Measurements from ENCODE around the gene MRE11. TPM values are rescaled to one million over a fixed set of nuclear protein-coding genes. Genes with fewer than 3 reads are reported as not detected.

Gene MRE11
- total RNA-seq, 1 experiment from 2014 or later, result 27.2 TPM

DNA sequence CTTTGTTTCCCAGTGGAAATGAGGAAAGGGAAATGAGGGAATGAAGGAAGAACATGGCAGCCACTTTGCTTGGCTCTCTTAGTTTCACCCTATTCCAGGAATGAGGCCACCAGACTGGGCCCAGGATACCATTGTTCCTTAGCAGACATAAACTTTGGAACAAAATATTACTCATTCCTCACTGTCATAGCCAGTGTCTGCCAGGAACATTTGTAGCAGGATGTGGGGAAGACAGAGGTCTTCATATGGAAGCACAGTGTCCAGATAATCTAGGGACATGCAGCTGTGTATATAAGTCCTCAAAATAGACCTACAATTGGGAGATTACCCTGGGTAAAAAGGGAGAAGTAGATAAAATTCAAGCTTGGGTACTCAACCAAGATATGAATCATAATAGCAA, 34.9 kb upstream of the MRE11 start:
- Mint-ChIP-seq H3K4me3 (ENCODE audit: low read depth, unreplicated experiment) (no peak overlapping the region), H3K9me3 (ENCODE audit: low read depth, unreplicated experiment) (no peaks in the 10 kb centered on the region), H3K27me3 (ENCODE audit: unreplicated experiment) (no peaks in the 10 kb centered on the region), H3K27ac (ENCODE audit: unreplicated experiment) (no peak overlapping the region), H3K36me3 (ENCODE audit: insufficient read depth, unreplicated experiment) (peaks cover 4% of the 10 kb centered on the region), H3K4me1 (ENCODE audit: low read depth, unreplicated experiment) (peaks cover 22% of the 10 kb centered on the region)
- TF ChIP-seq, protein P1, sequence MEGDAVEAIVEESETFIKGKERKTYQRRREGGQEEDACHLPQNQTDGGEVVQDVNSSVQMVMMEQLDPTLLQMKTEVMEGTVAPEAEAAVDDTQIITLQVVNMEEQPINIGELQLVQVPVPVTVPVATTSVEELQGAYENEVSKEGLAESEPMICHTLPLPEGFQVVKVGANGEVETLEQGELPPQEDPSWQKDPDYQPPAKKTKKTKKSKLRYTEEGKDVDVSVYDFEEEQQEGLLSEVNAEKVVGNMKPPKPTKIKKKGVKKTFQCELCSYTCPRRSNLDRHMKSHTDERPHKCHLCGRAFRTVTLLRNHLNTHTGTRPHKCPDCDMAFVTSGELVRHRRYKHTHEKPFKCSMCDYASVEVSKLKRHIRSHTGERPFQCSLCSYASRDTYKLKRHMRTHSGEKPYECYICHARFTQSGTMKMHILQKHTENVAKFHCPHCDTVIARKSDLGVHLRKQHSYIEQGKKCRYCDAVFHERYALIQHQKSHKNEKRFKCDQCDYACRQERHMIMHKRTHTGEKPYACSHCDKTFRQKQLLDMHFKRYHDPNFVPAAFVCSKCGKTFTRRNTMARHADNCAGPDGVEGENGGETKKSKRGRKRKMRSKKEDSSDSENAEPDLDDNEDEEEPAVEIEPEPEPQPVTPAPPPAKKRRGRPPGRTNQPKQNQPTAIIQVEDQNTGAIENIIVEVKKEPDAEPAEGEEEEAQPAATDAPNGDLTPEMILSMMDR (IDR thresholded peaks at IDR 0.05; ENCODE audit: unreplicated experiment), result no peak
- CTCF ChIA-PET, result no interaction called here
- no TSS peak for BruUV-seq (replicated peaks)
- no peak for DNase-seq
- intact Hi-C loops (cut with micrococcal nuclease; ENCODE audit: unreplicated experiment), result no loop called here

DNA sequence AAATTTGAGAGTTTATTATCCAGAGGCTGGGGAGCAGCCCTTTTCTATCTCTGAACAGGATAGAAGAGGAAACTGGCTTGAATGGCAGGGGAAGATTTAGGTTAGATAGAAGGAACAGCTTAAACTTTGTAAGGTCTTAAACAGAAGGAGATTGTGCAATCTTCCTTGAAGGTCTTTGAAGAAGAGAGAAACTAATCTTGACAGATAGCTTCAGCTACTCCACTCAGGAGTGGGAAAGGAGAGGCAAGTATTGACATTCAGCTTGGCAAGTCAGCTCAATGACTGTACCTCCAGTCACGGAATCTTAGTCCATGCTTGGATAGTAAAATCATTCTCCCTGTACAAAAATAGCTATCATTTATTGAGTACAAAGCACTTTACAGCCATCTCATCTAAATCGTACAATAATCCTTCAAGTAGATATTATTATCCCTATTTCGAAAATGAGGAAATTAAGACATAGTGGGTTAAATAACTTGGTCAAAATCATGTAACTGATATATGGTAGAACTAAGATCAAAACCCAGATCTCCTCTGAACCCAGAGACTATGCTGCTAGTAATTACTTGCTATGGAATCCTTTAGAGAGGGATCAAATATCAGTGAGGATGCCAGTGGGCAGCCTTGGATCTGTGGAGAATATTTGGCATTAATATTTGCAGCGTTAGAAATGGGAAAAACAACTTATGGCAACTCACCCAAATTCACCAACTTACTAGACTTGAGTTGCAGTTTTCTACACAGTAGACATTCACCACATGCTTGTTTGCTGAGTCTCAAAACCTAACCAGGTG, 33.2 kb upstream of the MRE11 start:
- H3K27ac Mint-ChIP-seq (ENCODE audit: unreplicated experiment), result no peak overlapping the region
- H3K4me1 Mint-ChIP-seq (ENCODE audit: low read depth, unreplicated experiment), result peaks cover 13% of the 10 kb centered on the region
- no peak overlapping the region for H3K4me3 Mint-ChIP-seq (ENCODE audit: low read depth, unreplicated experiment)
- H3K27me3 Mint-ChIP-seq (ENCODE audit: unreplicated experiment), result no peaks in the 10 kb centered on the region
- no peak for DNase-seq
- H3K36me3 Mint-ChIP-seq (ENCODE audit: insufficient read depth, unreplicated experiment), result peaks cover 4% of the 10 kb centered on the region
- no peaks in the 10 kb centered on the region for H3K9me3 Mint-ChIP-seq (ENCODE audit: low read depth, unreplicated experiment)
- CTCF ChIA-PET, result interaction anchor here (1.3 kb wide), 1 partner anchor 10 kb away, joined by 3 read pairs; no protein-coding TSS in a partner anchor
- TF ChIP-seq, protein P1 (IDR thresholded peaks at IDR 0.05; ENCODE audit: unreplicated experiment), result no peak
- no TSS peak for BruUV-seq (replicated peaks)
- intact Hi-C loops (cut with micrococcal nuclease; ENCODE audit: unreplicated experiment), result no loop called here

DNA sequence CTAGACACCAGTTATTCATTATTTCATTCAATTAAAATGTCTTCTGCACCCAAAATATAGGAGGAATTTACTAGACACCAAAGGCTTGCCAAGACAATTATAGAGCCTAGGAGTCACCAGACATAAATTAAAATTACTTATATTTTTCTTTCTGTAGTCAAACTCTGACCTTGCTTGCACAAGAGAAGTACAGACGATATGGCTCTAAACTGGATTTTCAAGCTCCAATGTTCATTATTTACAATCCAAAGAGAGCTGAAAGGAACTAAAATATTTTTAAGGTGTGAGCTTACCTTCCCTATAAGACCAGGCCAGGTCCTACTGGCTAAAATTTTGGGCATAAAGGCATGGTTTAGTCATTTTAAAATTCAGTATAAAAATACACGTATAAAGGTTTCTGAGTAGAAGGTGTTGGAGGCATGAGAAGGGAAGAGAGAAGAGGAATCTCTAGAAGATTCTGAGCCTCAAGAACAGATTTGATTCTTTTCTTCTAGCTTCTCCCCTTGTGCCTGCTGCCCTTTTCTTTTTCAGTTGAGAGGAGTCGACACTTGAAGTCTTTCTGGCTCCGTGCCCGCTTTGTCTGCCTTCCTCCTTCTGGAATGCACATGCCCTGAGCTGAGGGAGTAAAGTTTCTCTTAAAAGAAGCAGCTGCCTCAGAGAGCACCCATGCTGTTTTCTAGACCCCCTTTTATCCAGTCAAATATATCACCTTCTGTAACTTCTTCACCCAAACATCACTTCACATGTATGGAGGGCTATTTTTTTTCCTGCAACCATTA, 32.1 kb upstream of the MRE11 start:
- Mint-ChIP-seq H3K9me3 (ENCODE audit: low read depth, unreplicated experiment) (no peaks in the 10 kb centered on the region), H3K27me3 (ENCODE audit: unreplicated experiment) (no peaks in the 10 kb centered on the region), H3K4me1 (ENCODE audit: low read depth, unreplicated experiment) (peaks cover 13% of the 10 kb centered on the region), H3K4me3 (ENCODE audit: low read depth, unreplicated experiment) (no peak overlapping the region), H3K27ac (ENCODE audit: unreplicated experiment) (peak overlapping the region; percentile 23), H3K36me3 (ENCODE audit: insufficient read depth, unreplicated experiment) (peaks cover 4% of the 10 kb centered on the region)
- CTCF ChIA-PET, result interaction anchor here (1.3 kb wide), 1 partner anchor 11 kb away, joined by 3 read pairs; no protein-coding TSS in a partner anchor
- BruUV-seq (replicated peaks), result no TSS peak
- peak; percentile 68 for DNase-seq
- intact Hi-C loops (cut with micrococcal nuclease; ENCODE audit: unreplicated experiment), result no loop called here
- TF ChIP-seq, protein P1 (IDR thresholded peaks at IDR 0.05; ENCODE audit: unreplicated experiment), result no peak

DNA sequence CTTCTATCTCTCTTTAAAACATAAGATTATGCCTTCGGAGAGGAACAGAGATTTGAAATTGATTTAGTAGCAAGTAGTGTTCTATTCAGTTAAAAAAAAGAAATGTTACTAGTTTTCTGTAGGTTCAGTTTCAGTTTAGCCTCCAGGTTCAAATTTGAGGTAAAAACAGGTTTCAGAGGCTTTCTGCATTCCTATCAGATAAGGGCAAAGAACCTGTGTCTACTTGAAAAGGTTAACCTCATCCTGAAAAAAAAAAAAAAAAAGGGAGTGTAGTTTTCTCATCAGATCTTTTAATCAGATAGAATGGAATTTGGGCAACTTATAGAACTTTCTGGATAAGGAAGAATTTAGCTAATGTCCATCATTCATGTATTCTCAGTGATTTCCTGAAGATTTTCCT, 30.7 kb upstream of the MRE11 start:
- no peak overlapping the region for H3K4me3 Mint-ChIP-seq (ENCODE audit: low read depth, unreplicated experiment)
- no peaks in the 10 kb centered on the region for H3K9me3 Mint-ChIP-seq (ENCODE audit: low read depth, unreplicated experiment)
- TF ChIP-seq, protein P1 (IDR thresholded peaks at IDR 0.05; ENCODE audit: unreplicated experiment), result no peak
- CTCF ChIA-PET, result interaction anchor here (0.6 kb wide), 1 partner anchor 127 kb away, joined by 3 read pairs; no protein-coding TSS in a partner anchor
- peaks cover 4% of the 10 kb centered on the region for H3K36me3 Mint-ChIP-seq (ENCODE audit: insufficient read depth, unreplicated experiment)
- H3K4me1 Mint-ChIP-seq (ENCODE audit: low read depth, unreplicated experiment), result peaks cover 13% of the 10 kb centered on the region
- intact Hi-C loops (cut with micrococcal nuclease; ENCODE audit: unreplicated experiment), result no loop called here
- no peaks in the 10 kb centered on the region for H3K27me3 Mint-ChIP-seq (ENCODE audit: unreplicated experiment)
- DNase-seq, result no peak
- no peak overlapping the region for H3K27ac Mint-ChIP-seq (ENCODE audit: unreplicated experiment)
- no TSS peak for BruUV-seq (replicated peaks)

Data from Calu3 (cell line).